ENCODE results near the gene ACTR8.

ACTR8 gene

GRCh38 chr3:53913401-53913800 lies 31.4 kb upstream of the ACTR8 start:
- H3K27me3 ChIP-seq (ENCODE audit: control insufficient read depth, low read length): peaks cover 4% of the 10 kb centered on the region; the same call in 1 of the 2 replicates
- no peaks in the 10 kb centered on the region for H3K36me3 ChIP-seq (ENCODE audit: control insufficient read depth, low read length)
- no peak overlapping the region for H3K4me2 ChIP-seq (ENCODE audit: low read length)
- no peaks in the 10 kb centered on the region for H3K79me2 ChIP-seq (ENCODE audit: control insufficient read depth, low read length)
- no peaks in the 10 kb centered on the region for H4K20me1 ChIP-seq (ENCODE audit: control insufficient read depth, insufficient read depth, low read depth, low read length)
- H3K27ac ChIP-seq (ENCODE audit: low read depth, low read length): no peak overlapping the region
- no peak overlapping the region for H3K4me3 ChIP-seq (ENCODE audit: low read length)
- no peaks in the 10 kb centered on the region for H3F3A ChIP-seq (ENCODE audit: control insufficient read depth, insufficient read depth)
- H3K9me2 ChIP-seq (replicated peaks; ENCODE audit: control insufficient read depth, low read length): no peaks in the 10 kb centered on the region
- no peak for TF ChIP-seq CTCF (IDR thresholded peaks at IDR 0.05; ENCODE audit: low read depth, low read length, poor library complexity, severe bottlenecking)
- no peak for TF ChIP-seq EZH2phosphoT487 (IDR thresholded peaks at IDR 0.05; ENCODE audit: borderline replicate concordance, low read length)
- H3K9me3 ChIP-seq (ENCODE audit: control insufficient read depth, insufficient read depth, low read length): no peaks in the 10 kb centered on the region
- no peaks in the 10 kb centered on the region for H3K4me1 ChIP-seq (ENCODE audit: control insufficient read depth, low read length)

DNA sequence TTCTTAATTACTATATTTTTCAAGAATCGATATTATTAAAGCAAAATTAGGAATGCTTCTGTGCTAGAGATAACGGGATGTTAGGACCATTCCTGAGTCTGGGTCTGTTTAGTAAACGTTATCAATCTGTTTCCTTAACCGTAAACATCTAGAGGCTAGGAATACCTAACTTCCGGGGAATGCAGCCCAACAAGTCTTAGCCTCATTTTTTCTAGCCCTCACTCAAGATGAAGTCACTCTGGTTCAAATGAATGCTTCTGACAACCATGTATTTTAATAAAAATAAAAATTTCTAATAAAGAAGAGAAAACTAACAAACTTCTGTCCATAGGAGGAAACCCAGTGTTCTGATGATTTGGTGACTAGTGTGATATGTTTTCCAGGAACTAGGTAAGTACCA lies 20.8 kb upstream of the ACTR8 start:
- H3K4me1 ChIP-seq (ENCODE audit: control insufficient read depth, low read length): no peaks in the 10 kb centered on the region
- TF ChIP-seq EZH2phosphoT487 (IDR thresholded peaks at IDR 0.05; ENCODE audit: borderline replicate concordance, low read length) (no peak), CTCF (IDR thresholded peaks at IDR 0.05; ENCODE audit: low read depth, low read length, poor library complexity, severe bottlenecking) (no peak)
- H3K9me2 ChIP-seq (replicated peaks; ENCODE audit: control insufficient read depth, low read length): no peaks in the 10 kb centered on the region
- H4K20me1 ChIP-seq (ENCODE audit: control insufficient read depth, insufficient read depth, low read depth, low read length): no peaks in the 10 kb centered on the region
- H3K27me3 ChIP-seq (ENCODE audit: control insufficient read depth, low read length): peaks cover 16% of the 10 kb centered on the region; the same call in 1 of the 2 replicates
- no peaks in the 10 kb centered on the region for H3K79me2 ChIP-seq (ENCODE audit: control insufficient read depth, low read length)
- H3K4me3 ChIP-seq (ENCODE audit: low read length): no peak overlapping the region
- no peaks in the 10 kb centered on the region for H3K9me3 ChIP-seq (ENCODE audit: control insufficient read depth, insufficient read depth, low read length)
- H3K36me3 ChIP-seq (ENCODE audit: control insufficient read depth, low read length): no peaks in the 10 kb centered on the region
- H3K4me2 ChIP-seq (ENCODE audit: low read length): no peak overlapping the region
- no peak overlapping the region for H3K27ac ChIP-seq (ENCODE audit: low read depth, low read length)
- H3F3A ChIP-seq (ENCODE audit: control insufficient read depth, insufficient read depth): no peaks in the 10 kb centered on the region

DNA sequence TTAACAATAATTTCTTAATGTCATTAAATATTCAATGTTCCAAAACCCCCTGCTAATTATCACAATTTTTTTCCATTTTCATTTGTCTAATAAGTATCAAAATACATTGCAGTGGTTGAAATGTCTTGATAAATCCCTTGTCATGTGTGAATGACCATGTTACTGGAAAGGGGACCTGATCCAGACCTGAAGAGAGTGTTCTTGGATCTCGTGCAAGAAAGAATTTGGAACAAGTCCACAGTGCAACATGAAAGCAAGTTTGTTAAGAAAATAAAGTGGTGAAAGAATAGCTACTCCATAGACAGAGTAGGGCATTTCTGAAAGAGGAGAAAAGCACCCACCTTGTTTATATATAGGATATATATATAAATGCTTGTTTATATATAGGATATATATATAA lies 20.1 kb upstream of the ACTR8 start:
- no peak for TF ChIP-seq CTCF (IDR thresholded peaks at IDR 0.05; ENCODE audit: low read depth, low read length, poor library complexity, severe bottlenecking)
- Histone ChIP-seq H3K36me3 (ENCODE audit: control insufficient read depth, low read length) (no peaks in the 10 kb centered on the region), H3K9me3 (ENCODE audit: control insufficient read depth, insufficient read depth, low read length) (no peaks in the 10 kb centered on the region), H3K4me3 (ENCODE audit: low read length) (no peak overlapping the region), H4K20me1 (ENCODE audit: control insufficient read depth, insufficient read depth, low read depth, low read length) (no peaks in the 10 kb centered on the region), H3K27ac (ENCODE audit: low read depth, low read length) (no peak overlapping the region), H3K4me2 (ENCODE audit: low read length) (no peak overlapping the region), H3K4me1 (ENCODE audit: control insufficient read depth, low read length) (no peaks in the 10 kb centered on the region), H3K27me3 (ENCODE audit: control insufficient read depth, low read length) (peaks cover 21% of the 10 kb centered on the region), H3K79me2 (ENCODE audit: control insufficient read depth, low read length) (no peaks in the 10 kb centered on the region), H3K9me2 (replicated peaks; ENCODE audit: control insufficient read depth, low read length) (no peaks in the 10 kb centered on the region), H3F3A (ENCODE audit: control insufficient read depth, insufficient read depth) (no peaks in the 10 kb centered on the region)
